ENCODE measurements around the gene NEK11. TPM values are rescaled to one million over a fixed set of nuclear protein-coding genes. Genes with fewer than 3 reads are reported as not detected.

NEK11 gene
- total RNA-seq, 1 experiment from 2014 or later: 2.5 TPM

GRCh38 chr3:131081224-131081623 is 54.5 kb downstream of the NEK11 start:
- Histone ChIP-seq H4K20me1 (ENCODE audit: insufficient read depth, low read depth, low read length) (no peaks in the 10 kb centered on the region), H3K4me2 (ENCODE audit: low read depth, low read length, poor library complexity, severe bottlenecking) (no peak overlapping the region), H2AFZ (ENCODE audit: low read length) (no peak overlapping the region), H3K4me3 (ENCODE audit: low read length) (no peak overlapping the region), H3K9me3 (ENCODE audit: low read length) (no peaks in the 10 kb centered on the region), H3K4me1 (ENCODE audit: low read length) (peaks cover 33% of the 10 kb centered on the region), H3K27ac (ENCODE audit: low read length) (no peak overlapping the region), H3K79me2 (ENCODE audit: low read length) (no peaks in the 10 kb centered on the region), H3K9me2 (replicated peaks; ENCODE audit: insufficient read depth, low read length) (no peaks in the 10 kb centered on the region), H3K9ac (ENCODE audit: low read length) (no peak overlapping the region), H3K36me3 (ENCODE audit: insufficient read depth, low read length) (no peaks in the 10 kb centered on the region), H3K27me3 (ENCODE audit: low read length) (no peaks in the 10 kb centered on the region)
- DNase-seq: no peak

- no peak overlapping the region for H3K9ac ChIP-seq (ENCODE audit: low read length)
- no peak overlapping the region for H2AFZ ChIP-seq (ENCODE audit: low read length)
- peaks cover 22% of the 10 kb centered on the region for H3K4me1 ChIP-seq (ENCODE audit: low read length)
- H3K27ac ChIP-seq (ENCODE audit: low read length): no peak overlapping the region
- no peak for DNase-seq
- H3K36me3 ChIP-seq (ENCODE audit: insufficient read depth, low read length): no peaks in the 10 kb centered on the region
- H3K9me3 ChIP-seq (ENCODE audit: low read length): no peaks in the 10 kb centered on the region
- H3K9me2 ChIP-seq (replicated peaks; ENCODE audit: insufficient read depth, low read length): no peaks in the 10 kb centered on the region
- H3K27me3 ChIP-seq (ENCODE audit: low read length): no peaks in the 10 kb centered on the region
- H3K79me2 ChIP-seq (ENCODE audit: low read length): no peaks in the 10 kb centered on the region
- no peaks in the 10 kb centered on the region for H4K20me1 ChIP-seq (ENCODE audit: insufficient read depth, low read depth, low read length)
- no peak overlapping the region for H3K4me3 ChIP-seq (ENCODE audit: low read length)
- H3K4me2 ChIP-seq (ENCODE audit: low read depth, low read length, poor library complexity, severe bottlenecking): no peak overlapping the region
Measured at GRCh38 chr3:131082246-131082645, 55.6 kb downstream of the NEK11 start.

- Histone ChIP-seq H3K79me2 (ENCODE audit: low read length) (no peaks in the 10 kb centered on the region), H3K9me2 (replicated peaks; ENCODE audit: insufficient read depth, low read length) (no peaks in the 10 kb centered on the region), H4K20me1 (ENCODE audit: insufficient read depth, low read depth, low read length) (no peaks in the 10 kb centered on the region), H3K4me3 (ENCODE audit: low read length) (no peak overlapping the region), H3K9ac (ENCODE audit: low read length) (no peak overlapping the region), H3K27me3 (ENCODE audit: low read length) (no peaks in the 10 kb centered on the region), H3K27ac (ENCODE audit: low read length) (no peak overlapping the region), H3K4me2 (ENCODE audit: low read depth, low read length, poor library complexity, severe bottlenecking) (no peak overlapping the region), H3K4me1 (ENCODE audit: low read length) (peaks cover 13% of the 10 kb centered on the region), H3K9me3 (ENCODE audit: low read length) (no peaks in the 10 kb centered on the region), H3K36me3 (ENCODE audit: insufficient read depth, low read length) (no peaks in the 10 kb centered on the region), H2AFZ (ENCODE audit: low read length) (no peak overlapping the region)
- DNase-seq: peak; percentile 50
Measured at GRCh38 chr3:131082871-131083863, 56.5 kb downstream of the NEK11 start.

- no peak overlapping the region for H3K4me2 ChIP-seq (ENCODE audit: low read depth, low read length, poor library complexity, severe bottlenecking)
- H3K4me1 ChIP-seq (ENCODE audit: low read length): no peaks in the 10 kb centered on the region
- no peak for DNase-seq
- no peaks in the 10 kb centered on the region for H4K20me1 ChIP-seq (ENCODE audit: insufficient read depth, low read depth, low read length)
- no peaks in the 10 kb centered on the region for H3K9me2 ChIP-seq (replicated peaks; ENCODE audit: insufficient read depth, low read length)
- no peak overlapping the region for H3K4me3 ChIP-seq (ENCODE audit: low read length)
- H2AFZ ChIP-seq (ENCODE audit: low read length): no peak overlapping the region
- H3K9ac ChIP-seq (ENCODE audit: low read length): no peak overlapping the region
- H3K9me3 ChIP-seq (ENCODE audit: low read length): no peaks in the 10 kb centered on the region
- H3K79me2 ChIP-seq (ENCODE audit: low read length): no peaks in the 10 kb centered on the region
- no peaks in the 10 kb centered on the region for H3K27me3 ChIP-seq (ENCODE audit: low read length)
- no peak overlapping the region for H3K27ac ChIP-seq (ENCODE audit: low read length)
- no peaks in the 10 kb centered on the region for H3K36me3 ChIP-seq (ENCODE audit: insufficient read depth, low read length)
Measured at GRCh38 chr3:131091768-131092167, 65.1 kb downstream of the NEK11 start.

GRCh38 chr3:131107637-131108433 is 81.2 kb downstream of the NEK11 start:
- no peaks in the 10 kb centered on the region for H4K20me1 ChIP-seq (ENCODE audit: insufficient read depth, low read depth, low read length)
- no peak overlapping the region for H3K27ac ChIP-seq (ENCODE audit: low read length)
- H3K79me2 ChIP-seq (ENCODE audit: low read length): no peaks in the 10 kb centered on the region
- H3K9me3 ChIP-seq (ENCODE audit: low read length): no peaks in the 10 kb centered on the region
- H3K9me2 ChIP-seq (replicated peaks; ENCODE audit: insufficient read depth, low read length): no peaks in the 10 kb centered on the region
- no peaks in the 10 kb centered on the region for H3K36me3 ChIP-seq (ENCODE audit: insufficient read depth, low read length)
- no peaks in the 10 kb centered on the region for H3K4me1 ChIP-seq (ENCODE audit: low read length)
- no peaks in the 10 kb centered on the region for H3K27me3 ChIP-seq (ENCODE audit: low read length)
- no peak overlapping the region for H3K9ac ChIP-seq (ENCODE audit: low read length)
- H3K4me2 ChIP-seq (ENCODE audit: low read depth, low read length, poor library complexity, severe bottlenecking): no peak overlapping the region
- no peak overlapping the region for H3K4me3 ChIP-seq (ENCODE audit: low read length)
- H2AFZ ChIP-seq (ENCODE audit: low read length): no peak overlapping the region
- DNase-seq: no peak

GRCh38 chr3:131109156-131109555 is 82.5 kb downstream of the NEK11 start:
- no peak overlapping the region for H3K9ac ChIP-seq (ENCODE audit: low read length)

GRCh38 chr3:131110087-131110486 is 83.4 kb downstream of the NEK11 start:
- H3K9me3 ChIP-seq (ENCODE audit: low read length): no peaks in the 10 kb centered on the region
- H3K79me2 ChIP-seq (ENCODE audit: low read length): no peaks in the 10 kb centered on the region
- H3K9me2 ChIP-seq (replicated peaks; ENCODE audit: insufficient read depth, low read length): no peaks in the 10 kb centered on the region
- no peaks in the 10 kb centered on the region for H4K20me1 ChIP-seq (ENCODE audit: insufficient read depth, low read depth, low read length)
- H3K4me1 ChIP-seq (ENCODE audit: low read length): no peaks in the 10 kb centered on the region
- H2AFZ ChIP-seq (ENCODE audit: low read length): no peak overlapping the region
- peaks cover 2% of the 10 kb centered on the region; the same call in 1 of the 2 replicates for H3K27me3 ChIP-seq (ENCODE audit: low read length)
- no peak overlapping the region for H3K9ac ChIP-seq (ENCODE audit: low read length)
- DNase-seq: no peak
- no peaks in the 10 kb centered on the region for H3K36me3 ChIP-seq (ENCODE audit: insufficient read depth, low read length)
- H3K4me2 ChIP-seq (ENCODE audit: low read depth, low read length, poor library complexity, severe bottlenecking): no peak overlapping the region
- H3K4me3 ChIP-seq (ENCODE audit: low read length): no peak overlapping the region
- H3K27ac ChIP-seq (ENCODE audit: low read length): no peak overlapping the region

More at GRCh38 chr3:131109156-131109555, 82.5 kb downstream of the NEK11 start:
- no peak overlapping the region for H3K4me2 ChIP-seq (ENCODE audit: low read depth, low read length, poor library complexity, severe bottlenecking)
- no peaks in the 10 kb centered on the region for H3K36me3 ChIP-seq (ENCODE audit: insufficient read depth, low read length)
- H3K4me3 ChIP-seq (ENCODE audit: low read length): no peak overlapping the region
- H3K79me2 ChIP-seq (ENCODE audit: low read length): no peaks in the 10 kb centered on the region
- H3K9me3 ChIP-seq (ENCODE audit: low read length): no peaks in the 10 kb centered on the region
- no peaks in the 10 kb centered on the region for H3K9me2 ChIP-seq (replicated peaks; ENCODE audit: insufficient read depth, low read length)
- H3K4me1 ChIP-seq (ENCODE audit: low read length): no peaks in the 10 kb centered on the region
- no peaks in the 10 kb centered on the region for H4K20me1 ChIP-seq (ENCODE audit: insufficient read depth, low read depth, low read length)
- no peak overlapping the region for H2AFZ ChIP-seq (ENCODE audit: low read length)
- DNase-seq: no peak
- H3K27me3 ChIP-seq (ENCODE audit: low read length): no peaks in the 10 kb centered on the region
- H3K27ac ChIP-seq (ENCODE audit: low read length): no peak overlapping the region

GRCh38 chr3:131114256-131114655 is 87.6 kb downstream of the NEK11 start:
- H3K27ac ChIP-seq (ENCODE audit: low read length): no peak overlapping the region
- H4K20me1 ChIP-seq (ENCODE audit: insufficient read depth, low read depth, low read length): no peaks in the 10 kb centered on the region
- DNase-seq: no peak

More at GRCh38 chr3:131114256-131114655, 87.6 kb downstream of the NEK11 start:
- Histone ChIP-seq H3K36me3 (ENCODE audit: insufficient read depth, low read length) (no peaks in the 10 kb centered on the region), H3K9me3 (ENCODE audit: low read length) (no peaks in the 10 kb centered on the region), H3K4me2 (ENCODE audit: low read depth, low read length, poor library complexity, severe bottlenecking) (no peak overlapping the region), H3K4me3 (ENCODE audit: low read length) (no peak overlapping the region), H3K4me1 (ENCODE audit: low read length) (no peaks in the 10 kb centered on the region), H2AFZ (ENCODE audit: low read length) (no peak overlapping the region), H3K9ac (ENCODE audit: low read length) (no peak overlapping the region), H3K9me2 (replicated peaks; ENCODE audit: insufficient read depth, low read length) (no peaks in the 10 kb centered on the region), H3K79me2 (ENCODE audit: low read length) (no peaks in the 10 kb centered on the region), H3K27me3 (ENCODE audit: low read length) (peaks cover 2% of the 10 kb centered on the region; the same call in 1 of the 2 replicates)
